ENCODE measurements around the gene CD79A. TPM values are rescaled to one million over a fixed set of nuclear protein-coding genes. Genes with fewer than 3 reads are reported as not detected.
A peak's percentile ranks its signal among the peaks of the same experiment; 100 is the strongest.

The CD79A gene
- total RNA-seq, 1 experiment from 2014 or later, result not detected

DNA sequence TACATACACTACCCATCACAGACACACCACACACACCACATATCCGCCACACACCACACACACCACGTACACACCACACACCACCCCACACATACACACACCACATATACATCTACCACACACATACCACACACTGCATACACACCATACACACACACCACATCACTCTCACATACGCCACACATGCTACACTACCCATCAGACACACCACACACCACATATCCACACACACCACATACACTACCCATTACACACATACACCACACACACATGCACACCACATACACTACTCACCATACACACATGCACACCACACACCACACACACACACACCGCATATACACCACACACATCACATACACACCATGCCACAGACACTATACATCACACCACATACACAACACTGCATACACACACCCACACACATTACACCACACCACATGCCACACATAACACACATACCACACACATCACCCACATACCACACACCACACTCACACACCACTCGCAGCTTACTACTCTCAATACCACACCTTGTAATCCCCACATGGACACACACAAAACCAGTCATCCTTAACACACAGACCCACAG lies 41.7 kb downstream of the CD79A start:
- DNase-seq (ENCODE audit: low spot score), result no peak

- DNase-seq (ENCODE audit: low spot score), result no peak
Observed at GRCh38 chr19:41919948-41920712, 43.1 kb downstream of the CD79A start.

GRCh38 chr19:41920882-41921576 lies 44.0 kb downstream of the CD79A start:
- no peak for DNase-seq (ENCODE audit: low spot score)

DNA sequence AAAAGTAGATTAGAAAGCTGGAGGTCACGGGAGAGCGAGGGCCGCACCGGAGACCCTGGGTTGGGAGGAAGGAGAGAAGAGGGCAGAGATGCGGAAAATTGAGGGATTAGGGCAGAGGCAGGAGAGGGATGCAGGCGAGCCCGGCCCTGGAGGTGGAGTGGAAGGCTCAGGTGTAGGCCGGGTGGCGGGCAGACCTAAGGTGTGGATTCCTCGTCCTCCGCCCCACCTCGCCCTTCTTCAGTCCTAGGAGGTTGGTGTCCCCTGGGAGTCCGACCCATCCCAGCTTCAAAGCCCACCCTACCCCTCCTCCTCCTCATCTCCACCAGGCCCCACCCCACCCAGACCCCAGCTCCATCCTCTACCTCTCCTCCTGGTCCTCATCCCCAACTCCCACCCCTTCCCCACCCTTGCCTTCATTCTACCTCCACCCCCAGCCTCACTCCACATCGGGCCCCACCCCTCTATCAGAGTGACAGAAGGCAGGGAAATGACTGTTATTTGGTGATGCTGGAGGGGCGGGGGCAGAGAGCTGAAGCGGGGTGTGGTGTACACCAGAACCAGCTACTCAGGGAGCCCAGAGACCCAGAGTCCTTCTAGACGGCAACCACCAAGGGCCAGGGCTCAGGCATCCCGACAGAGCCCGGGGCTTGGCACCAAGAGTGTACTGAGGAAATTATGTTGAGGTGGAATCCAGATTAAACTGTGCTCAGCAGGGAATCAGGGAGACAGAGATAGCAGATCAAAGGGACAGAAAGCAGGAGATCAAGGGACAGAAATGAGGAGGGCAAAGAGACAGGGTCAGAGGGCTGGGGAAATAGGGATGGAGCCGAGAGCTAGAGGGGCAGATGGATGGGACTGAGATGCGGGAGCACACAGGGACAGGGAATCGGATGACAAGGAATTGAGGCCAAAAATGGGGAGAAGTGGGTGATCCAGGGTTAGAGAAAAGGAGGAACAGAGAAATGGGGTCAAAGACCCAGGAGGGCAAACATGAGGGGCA lies 44.8 kb downstream of the CD79A start:
- no peak for DNase-seq (ENCODE audit: low spot score)

GRCh38 chr19:41922585-41922984 lies 45.5 kb downstream of the CD79A start:
- DNase-seq (ENCODE audit: low spot score), result no peak

- no peak for DNase-seq (ENCODE audit: low spot score)
Observed at GRCh38 chr19:41923045-41923788, 46.1 kb downstream of the CD79A start.

GRCh38 chr19:41924151-41925145 lies 47.4 kb downstream of the CD79A start:
- no peak for DNase-seq (ENCODE audit: low spot score)

DNA sequence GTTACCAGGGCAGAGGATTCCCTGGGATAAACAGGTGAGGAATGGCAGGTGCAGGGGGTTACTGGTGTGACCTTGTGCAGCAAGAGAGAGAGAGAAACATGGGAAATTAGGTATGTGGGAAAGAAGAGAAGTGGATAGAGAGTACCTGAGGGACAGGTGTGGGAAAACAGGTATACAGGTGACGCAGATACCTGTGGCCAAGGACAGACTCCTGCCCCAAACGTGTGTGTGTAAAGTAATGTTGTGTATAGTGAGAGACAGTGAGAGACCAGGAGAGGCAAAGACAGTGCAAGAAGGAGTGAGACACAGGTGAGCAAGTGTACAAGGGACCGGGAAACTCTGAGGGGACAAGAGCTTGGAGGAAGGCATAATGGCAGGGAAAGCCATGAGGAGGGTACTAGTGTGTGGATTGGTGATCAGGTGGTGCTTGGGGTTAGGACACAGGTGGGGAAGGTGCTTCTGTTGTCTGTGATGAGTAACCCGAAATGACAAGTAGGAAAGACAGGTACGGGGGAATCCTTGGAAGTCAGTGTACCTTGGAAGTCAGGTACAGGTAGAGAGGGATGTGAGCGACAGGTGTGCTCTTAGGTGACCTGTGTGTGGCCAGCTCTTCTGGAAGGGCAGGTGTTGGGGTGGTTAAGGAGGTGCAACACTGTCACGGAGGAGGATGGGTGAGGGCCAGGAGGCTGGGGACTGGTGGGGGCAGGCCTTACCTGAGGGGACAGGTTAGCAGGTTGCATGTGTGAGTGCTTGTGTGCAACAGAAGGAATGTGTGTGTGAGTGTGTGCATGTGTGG lies 48.3 kb downstream of the CD79A start:
- DNase-seq (ENCODE audit: low spot score), result no peak

GRCh38 chr19:41926028-41926762 lies 49.1 kb downstream of the CD79A start:
- DNase-seq (ENCODE audit: low spot score), result no peak

GRCh38 chr19:41926763-41927496 lies 49.9 kb downstream of the CD79A start:
- DNase-seq (ENCODE audit: low spot score), result no peak

DNA sequence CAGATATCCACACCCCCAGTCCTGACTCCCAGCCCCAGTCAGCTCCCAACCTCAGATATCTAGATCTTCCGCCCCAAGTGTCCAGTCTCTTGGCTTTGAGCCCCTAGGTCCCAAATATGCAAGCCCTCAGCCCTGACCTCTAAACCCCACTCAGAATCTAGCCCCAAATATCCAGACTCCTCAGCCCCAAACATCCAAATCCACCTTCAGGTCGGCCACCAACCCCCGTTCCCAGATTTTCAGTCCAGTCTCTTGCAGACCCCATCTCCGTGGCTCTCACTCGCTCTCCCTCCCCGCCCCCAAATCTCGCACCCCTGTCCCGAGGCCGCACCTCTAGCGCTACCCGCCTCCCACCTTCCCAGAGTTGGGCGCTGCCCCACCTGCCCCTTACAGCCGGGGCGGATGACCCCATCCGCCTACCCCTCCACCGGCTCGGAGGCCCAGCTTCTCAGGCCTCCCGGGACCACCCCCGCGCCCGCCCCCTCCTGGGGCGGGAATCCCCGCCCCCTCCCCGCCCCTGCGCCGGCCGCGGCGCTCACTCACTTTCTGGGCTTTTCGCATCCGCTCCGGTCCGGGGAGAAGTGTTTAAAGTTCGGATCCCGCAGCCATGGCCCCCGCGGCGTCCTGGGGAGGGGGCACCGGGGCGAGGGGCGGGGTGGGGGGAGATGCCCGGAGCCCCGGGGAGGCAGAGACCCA lies 50.6 kb downstream of the CD79A start:
- DNase-seq (ENCODE audit: low spot score), result no peak

DNA sequence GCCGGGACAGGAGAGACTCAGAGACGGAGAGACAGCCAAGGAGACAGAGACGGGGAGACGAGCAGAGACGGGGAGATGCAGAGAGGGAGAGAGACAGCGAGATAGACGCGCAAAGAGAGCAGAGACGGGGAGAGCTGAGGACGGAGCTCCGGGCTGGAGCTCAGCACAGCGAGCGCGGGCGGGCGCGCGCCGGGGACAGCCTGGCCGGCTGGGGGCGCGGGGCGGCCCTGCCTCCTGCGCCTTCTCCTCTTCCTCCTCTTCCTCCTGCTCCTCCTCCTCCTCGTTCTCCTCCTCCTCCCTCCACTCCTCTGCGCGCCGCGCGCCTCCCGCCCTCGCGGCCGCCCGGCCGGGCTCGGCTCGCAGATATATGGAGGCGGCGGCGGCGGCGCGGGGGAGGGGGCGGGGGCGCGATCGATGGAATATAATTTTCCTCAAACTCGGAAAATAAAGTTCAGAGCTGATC lies 51.2 kb downstream of the CD79A start, which contains the start of gene ERFL:
Gene ERFL, minus strand, starts transcription at position 229 of the 463 bp plus-strand sequence. CDS start 15,530 bp downstream, outside the sequence.
- DNase-seq (ENCODE audit: low spot score), result peak; percentile 61

DNA sequence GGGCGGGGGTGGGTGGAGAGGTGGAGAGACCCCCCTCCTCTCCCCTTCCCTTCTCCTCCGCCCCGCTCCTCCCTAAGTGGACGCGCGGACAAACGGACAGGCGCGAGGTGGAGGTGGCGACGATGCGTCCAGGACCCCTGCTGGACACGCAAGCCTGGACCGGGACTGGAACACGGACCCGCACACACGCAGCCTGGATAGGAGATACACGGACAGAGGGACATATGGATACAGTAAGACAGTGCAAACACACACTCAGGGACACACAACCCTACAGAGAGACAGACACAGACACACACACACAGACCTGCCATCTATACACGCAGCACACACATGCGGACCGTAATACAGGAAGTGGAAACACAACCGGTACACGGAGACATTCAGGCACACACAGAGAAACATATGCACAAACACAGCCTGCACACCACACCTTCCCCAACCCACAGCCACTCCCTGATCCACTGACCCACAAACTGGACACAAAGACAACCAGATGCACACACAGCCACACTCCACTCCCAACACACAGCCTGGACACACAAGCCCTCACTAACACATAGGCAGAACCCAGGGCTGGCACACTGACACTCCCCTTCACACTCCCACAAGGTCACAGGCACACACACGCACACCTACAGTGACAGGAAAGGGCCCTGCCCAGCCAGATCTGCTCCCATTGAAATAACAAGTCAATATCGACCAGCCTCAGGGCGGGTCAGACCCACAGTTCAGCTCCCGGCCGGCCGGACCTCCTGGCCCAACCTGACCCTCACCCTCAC lies 51.9 kb downstream of the CD79A start:
- DNase-seq (ENCODE audit: low spot score), result no peak

DNA sequence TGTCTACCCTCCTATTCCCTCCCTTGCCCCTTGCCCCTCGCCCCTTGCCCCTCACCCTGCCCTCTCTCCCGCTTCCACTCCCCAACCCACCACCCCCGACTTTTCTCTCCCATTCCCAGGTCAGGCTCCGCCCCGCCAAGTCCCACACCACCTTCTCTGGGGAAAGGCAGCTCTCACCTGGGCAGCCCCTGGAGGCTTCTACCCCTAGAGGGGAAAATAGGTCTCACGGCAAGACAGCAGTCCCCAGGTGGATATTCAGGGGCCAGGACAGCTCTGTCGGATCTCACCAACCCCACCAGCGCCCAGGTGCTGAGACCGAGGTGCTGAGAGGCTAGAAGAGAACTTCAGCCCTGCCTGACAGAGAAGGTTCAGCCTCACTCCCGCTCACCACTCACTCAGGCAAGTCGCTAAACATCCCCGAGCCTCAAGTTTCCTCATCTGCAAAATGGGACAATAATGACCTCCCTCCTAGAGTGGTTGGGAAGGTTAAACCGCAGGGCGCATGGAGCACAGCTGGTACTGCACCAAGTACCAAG lies 52.5 kb downstream of the CD79A start:
- DNase-seq (ENCODE audit: low spot score), result no peak

- no peak for DNase-seq (ENCODE audit: low spot score)
Observed at GRCh38 chr19:41930322-41930722, 53.2 kb downstream of the CD79A start.

All from A172 (cell line).